GM12801 (cell line): ENCODE results near the gene NOL4L.

Source experiments
- CTCF ChIP-seq: IDR thresholded peaks from one replicate; pipeline ENCODE4 v1.5.1; 2011; ENCODE audit warnings: control low read depth; ENCODE audit not compliant: insufficient read length; ENCODE audit errors: extremely low read depth

Gene NOL4L

GRCh38 chr20:32483351-32484224 lies 101.5 kb downstream of the NOL4L start:
- no peak for TF ChIP-seq CTCF

- no peak for TF ChIP-seq CTCF
Measured at GRCh38 chr20:32482442-32483261, 102.5 kb downstream of the NOL4L start.

GRCh38 chr20:32482143-32482441 lies 103.0 kb downstream of the NOL4L start:
- no peak for TF ChIP-seq CTCF

GRCh38 chr20:32481311-32482142 lies 103.6 kb downstream of the NOL4L start:
- no peak for TF ChIP-seq CTCF

GRCh38 chr20:32480371-32481241 lies 104.5 kb downstream of the NOL4L start:
- no peak for TF ChIP-seq CTCF

- no peak for TF ChIP-seq CTCF
Measured at GRCh38 chr20:32479697-32480171, 105.4 kb downstream of the NOL4L start.
